ENCODE measurements around the gene C4orf50. TPM values are rescaled to one million over a fixed set of nuclear protein-coding genes. Genes with fewer than 3 reads are reported as not detected.

The C4orf50 gene
- total and polyA plus RNA-seq, 8 donors = 0.01 to 0.10 (median 0.01) TPM; not detected in 1

DNA sequence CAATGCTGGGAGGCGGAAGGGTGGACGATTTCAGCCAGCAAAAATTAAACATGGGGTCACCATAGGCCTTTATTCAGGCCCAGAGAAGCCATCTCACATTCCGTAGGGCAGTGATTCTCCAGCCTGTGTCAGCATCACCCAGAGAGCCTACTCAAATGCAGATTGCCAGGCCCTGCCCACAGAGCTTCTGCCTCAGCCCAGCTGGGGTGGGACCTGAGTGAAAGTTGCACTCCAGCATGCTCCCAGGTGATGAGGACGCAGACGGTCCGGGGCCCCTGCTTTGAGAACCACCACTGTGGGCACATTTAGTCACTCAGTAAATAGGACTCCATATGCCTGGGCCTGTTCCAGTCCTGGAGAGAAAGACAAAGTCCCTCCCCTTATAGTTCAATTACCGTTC, 12.4 kb upstream of the C4orf50 start:
- no peak for DNase-seq
- Histone ChIP-seq H3K4me1 (no peaks in the 10 kb centered on the region), H3K27ac (no peak overlapping the region), H3K4me3 (no peak overlapping the region), H3K27me3 (no peaks in the 10 kb centered on the region), H3K9me3 (no peaks in the 10 kb centered on the region), H3K36me3 (no peaks in the 10 kb centered on the region)
- TF ChIP-seq CTCF (IDR thresholded peaks at IDR 0.05) = no peak
- no peak for ATAC-seq
- intact Hi-C loops (cut with DNase I) = no loop called here

GRCh38 chr4:6029254-6029653, 11.0 kb upstream of the C4orf50 start:
- no peak for ATAC-seq
- intact Hi-C loops (cut with DNase I) = no loop called here
- TF ChIP-seq CTCF (IDR thresholded peaks at IDR 0.05) = no peak

GRCh38 chr4:6028168-6028567, 9.9 kb upstream of the C4orf50 start:
- Histone ChIP-seq H3K4me1 (no peaks in the 10 kb centered on the region), H3K27ac (no peak overlapping the region), H3K27me3 (peaks cover 0 to 7% of the 10 kb centered on the region in 2 donors), H3K4me3 (no peak overlapping the region), H3K9me3 (no peaks in the 10 kb centered on the region), H3K36me3 (no peaks in the 10 kb centered on the region)
- ATAC-seq = no peak
- no peak for DNase-seq
- intact Hi-C loops (cut with DNase I) = no loop called here
- TF ChIP-seq CTCF (IDR thresholded peaks at IDR 0.05) = no peak

More at GRCh38 chr4:6029254-6029653, 11.0 kb upstream of the C4orf50 start:
- no peak for DNase-seq
- Histone ChIP-seq H3K36me3 (no peaks in the 10 kb centered on the region), H3K4me1 (no peaks in the 10 kb centered on the region), H3K9me3 (no peaks in the 10 kb centered on the region), H3K27ac (no peak overlapping the region), H3K27me3 (no peaks in the 10 kb centered on the region), H3K4me3 (no peak overlapping the region)

DNA sequence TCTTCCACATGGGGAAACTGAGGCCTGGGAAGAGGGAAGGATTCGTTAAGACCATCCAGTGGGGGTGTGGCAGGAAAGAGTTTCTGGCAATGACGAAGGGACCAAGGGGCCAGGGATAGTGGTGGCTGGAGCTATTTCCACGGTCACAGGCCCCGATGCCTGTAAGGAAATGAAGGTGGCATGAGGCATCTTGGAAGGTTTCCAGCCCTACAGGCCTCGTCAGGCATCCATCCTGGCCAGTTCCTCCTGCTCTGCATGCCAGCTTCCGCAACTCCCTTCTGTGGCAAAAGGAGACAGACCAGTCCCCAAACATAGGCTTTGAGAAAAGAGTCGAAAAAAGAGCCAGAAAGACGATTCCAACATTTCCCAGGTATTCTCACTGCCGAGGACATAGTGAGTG, 9.2 kb upstream of the C4orf50 start:
- Histone ChIP-seq H3K4me1 (no peaks in the 10 kb centered on the region), H3K27me3 (peaks cover 0 to 11% of the 10 kb centered on the region in 2 donors), H3K36me3 (no peaks in the 10 kb centered on the region), H3K9me3 (no peaks in the 10 kb centered on the region), H3K27ac (no peak overlapping the region), H3K4me3 (no peak overlapping the region)
- no peak for DNase-seq
- no peak for ATAC-seq
- TF ChIP-seq CTCF (IDR thresholded peaks at IDR 0.05) = no peak
- intact Hi-C loops (cut with DNase I) = no loop called here

DNA sequence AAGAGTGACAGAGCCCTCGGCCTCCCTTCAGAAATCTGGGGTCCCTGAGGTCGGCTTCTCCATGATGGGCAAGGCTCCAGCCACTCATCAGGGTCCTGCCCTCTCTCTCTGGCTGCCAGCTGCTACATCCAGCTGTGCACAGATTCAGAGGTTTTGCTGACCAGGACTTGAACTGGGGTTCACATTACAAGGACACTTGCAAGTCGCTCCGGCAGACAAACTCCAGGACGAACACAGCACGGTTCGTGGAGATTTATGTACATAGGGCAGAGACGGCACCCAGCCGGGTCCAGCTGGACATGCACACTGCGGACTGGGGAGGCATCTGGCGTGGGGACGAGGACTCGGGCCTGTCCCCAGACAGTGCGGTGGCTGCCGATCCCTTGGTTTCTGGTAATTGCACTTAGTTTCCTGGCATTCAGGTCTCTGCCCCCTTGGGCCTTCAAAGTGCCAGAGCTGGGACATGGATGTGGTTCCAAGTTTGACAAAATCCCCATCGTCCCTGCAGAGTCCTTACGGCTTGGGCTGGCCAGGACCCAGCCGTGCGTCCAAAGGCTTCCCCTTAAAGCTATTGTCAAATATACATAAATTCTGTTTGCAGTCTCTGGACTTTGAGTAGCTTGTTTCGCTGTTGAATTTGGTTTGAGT, 6.2 kb upstream of the C4orf50 start:
- peaks cover 0 to 37% of the 10 kb centered on the region in 2 donors for H3K27me3 ChIP-seq
- no peaks in the 10 kb centered on the region for H3K36me3 ChIP-seq
- H3K4me1 ChIP-seq = no peaks in the 10 kb centered on the region
- H3K4me3 ChIP-seq = no peak overlapping the region
- no peak for ATAC-seq
- H3K9me3 ChIP-seq = no peaks in the 10 kb centered on the region
- no peak overlapping the region for H3K27ac ChIP-seq
- DNase-seq = no peak
- intact Hi-C loops (cut with DNase I) = no loop called here
- TF ChIP-seq CTCF (IDR thresholded peaks at IDR 0.05) = no peak
